Activated CD4-positive, alpha-beta T cell treated with anti-CD3 and anti-CD28 coated beads, Interleukin-2, Interleukin-4, amounts not matched to agents 100 ng/mL and 50 ng/mL, durations not matched to agents 16 hours and 8 hours (primary cell): ENCODE data around the gene CYP2E1.
"Not testable (repeated sequence)": the region's sequence is repeated elsewhere in the genome, so short reads cannot be mapped to it uniquely, and the experiment has no call there.

Experiments
- DNase-seq: peaks from one replicate; pipeline ENCODE4 v3.0.0-alpha.2; 2020; ENCODE audit warnings: low spot score

Gene CYP2E1

GRCh38 chr10:133528845-133529575 is 1.8 kb downstream of the CYP2E1 start:
- DNase-seq: no peak

GRCh38 chr10:133529576-133529946 is 2.4 kb downstream of the CYP2E1 start:
- no peak for DNase-seq

- no peak for DNase-seq
Measured at GRCh38 chr10:133530506-133530905, 3.3 kb downstream of the CYP2E1 start.

GRCh38 chr10:133532871-133533270 is 5.7 kb downstream of the CYP2E1 start:
- no peak for DNase-seq

GRCh38 chr10:133534417-133534816 is 7.3 kb downstream of the CYP2E1 start:
- no peak for DNase-seq

GRCh38 chr10:133536198-133536597 is 9.0 kb downstream of the CYP2E1 start:
- DNase-seq: no peak

- no peak for DNase-seq
Measured at GRCh38 chr10:133537546-133538545, 10.7 kb downstream of the CYP2E1 start.

- not testable (repeated sequence) for DNase-seq
Measured at GRCh38 chr10:133541441-133541975, 14.3 kb downstream of the CYP2E1 start.

- no peak for DNase-seq
Measured at GRCh38 chr10:133544506-133544905, 17.3 kb downstream of the CYP2E1 start.

- DNase-seq: no peak
Measured at GRCh38 chr10:133554600-133554999, 27.4 kb downstream of the CYP2E1 start.

GRCh38 chr10:133555521-133555920 is 28.4 kb downstream of the CYP2E1 start:
- DNase-seq: no peak

- no peak for DNase-seq
Measured at GRCh38 chr10:133557381-133557780, 30.2 kb downstream of the CYP2E1 start.

GRCh38 chr10:133559216-133559615 is 32.1 kb downstream of the CYP2E1 start:
- no peak for DNase-seq

- no peak for DNase-seq
Measured at GRCh38 chr10:133564816-133565215, 37.7 kb downstream of the CYP2E1 start.

- DNase-seq: no peak
Measured at GRCh38 chr10:133565441-133566294, 38.5 kb downstream of the CYP2E1 start, which contains the start of gene SYCE1. Gene SYCE1 (minus strand): TSS chr10:133565583. CDS start chr10:133565529, 54 bp downstream.

GRCh38 chr10:133567119-133567518 is 40.0 kb downstream of the CYP2E1 start:
- no peak for DNase-seq

GRCh38 chr10:133567609-133568286 is 40.6 kb downstream of the CYP2E1 start:
- no peak for DNase-seq

GRCh38 chr10:133568287-133568614 is 41.1 kb downstream of the CYP2E1 start:
- no peak for DNase-seq

- not testable (repeated sequence) for DNase-seq
Measured at GRCh38 chr10:133568831-133569527, 41.8 kb downstream of the CYP2E1 start.

GRCh38 chr10:133569801-133570200 is 42.6 kb downstream of the CYP2E1 start:
- not testable (repeated sequence) for DNase-seq

- not testable (repeated sequence) for DNase-seq
Measured at GRCh38 chr10:133572055-133572454, 44.9 kb downstream of the CYP2E1 start.
